NCI-H748 (cell line): ENCODE data around the gene MPV17L.
"Not testable (repeated sequence)": the region's sequence is repeated elsewhere in the genome, so short reads cannot be mapped to it uniquely, and the experiment has no call there.

Experiments used
- DNase-seq: peaks from one replicate; lab custom pipeline; 2025; ENCODE audit not compliant: unreplicated experiment; lab: John Stamatoyannopoulos, UW

The MPV17L gene

DNA sequence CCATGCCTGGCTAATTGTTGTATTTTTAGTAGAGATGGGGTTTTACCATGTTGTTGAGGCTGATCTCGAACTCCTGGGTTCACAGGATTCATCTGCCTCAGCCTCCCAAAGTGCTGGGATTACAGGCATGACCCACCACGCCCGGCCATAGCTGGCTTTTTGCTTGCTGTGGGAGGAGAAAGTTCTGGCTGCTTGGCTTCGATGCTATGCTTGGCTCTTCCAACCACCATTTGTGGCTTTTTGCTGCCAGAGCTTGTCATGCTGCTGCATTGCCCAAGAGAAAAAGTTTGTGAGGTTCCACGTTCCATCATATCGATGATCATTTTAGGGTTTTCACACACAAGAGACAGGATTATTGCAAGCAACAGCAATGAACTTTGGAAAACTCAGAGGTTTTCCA lies 55.1 kb downstream of the MPV17L start:
- DNase-seq = no peak

DNA sequence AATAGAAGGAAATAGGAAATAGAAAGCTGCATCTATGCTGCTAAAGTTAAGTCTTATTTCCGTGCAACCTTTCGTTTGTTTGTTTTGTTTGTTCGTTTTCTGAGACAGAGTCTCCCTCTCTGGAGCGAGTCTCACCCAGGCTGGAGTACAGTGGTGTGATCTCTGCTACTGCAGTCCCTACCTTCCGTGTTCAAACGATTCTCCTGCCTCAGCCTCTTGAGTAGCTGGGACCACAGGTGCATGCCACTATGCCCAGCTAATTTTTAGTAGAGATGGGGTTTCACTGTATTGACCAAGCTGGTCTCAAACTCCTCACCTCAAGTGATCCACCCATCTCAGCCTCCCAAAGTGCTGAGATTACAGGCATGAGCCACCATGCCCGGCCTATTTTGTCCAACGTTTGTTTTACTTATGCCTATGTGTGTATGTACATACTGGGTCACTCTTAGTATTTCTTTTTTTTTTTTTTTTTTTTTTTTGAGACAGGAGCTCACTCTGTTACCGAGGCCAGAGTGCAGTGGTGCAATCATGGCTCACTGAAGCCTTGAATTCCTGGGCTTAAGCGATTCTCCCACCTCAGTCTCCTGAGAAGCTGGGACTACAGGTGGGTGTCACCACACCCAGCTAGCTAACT lies 55.7 kb downstream of the MPV17L start:
- no peak for DNase-seq

DNA sequence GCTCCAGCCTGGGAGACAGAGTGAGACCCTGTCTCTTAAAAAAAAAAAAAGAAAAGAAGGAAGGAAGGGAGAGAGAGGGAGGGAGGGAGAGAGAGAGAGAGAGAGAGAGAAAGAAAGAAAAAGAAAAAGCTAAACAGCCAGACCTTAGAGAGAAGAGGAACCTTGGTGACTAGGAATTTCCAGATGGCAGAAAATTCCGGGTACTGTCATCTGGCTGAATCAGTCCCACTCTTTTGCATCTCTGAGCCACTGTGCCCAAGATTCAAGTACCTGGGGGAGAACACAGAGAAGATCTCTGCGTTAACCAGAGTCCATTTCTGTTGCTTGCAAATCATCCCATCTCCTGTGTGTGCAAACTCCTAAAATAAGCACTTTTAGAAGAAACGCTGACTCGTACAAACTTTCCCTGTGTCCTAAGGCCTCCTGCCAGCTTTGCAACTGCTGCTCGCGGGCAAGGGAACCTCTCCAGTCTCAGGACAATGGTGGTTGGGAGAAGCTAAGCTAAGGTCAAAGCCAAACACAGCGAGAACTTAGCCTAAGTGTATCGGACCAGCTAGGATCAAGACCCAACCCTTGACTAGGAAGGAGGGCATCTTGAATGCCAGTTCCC lies 56.8 kb downstream of the MPV17L start:
- no peak for DNase-seq

DNA sequence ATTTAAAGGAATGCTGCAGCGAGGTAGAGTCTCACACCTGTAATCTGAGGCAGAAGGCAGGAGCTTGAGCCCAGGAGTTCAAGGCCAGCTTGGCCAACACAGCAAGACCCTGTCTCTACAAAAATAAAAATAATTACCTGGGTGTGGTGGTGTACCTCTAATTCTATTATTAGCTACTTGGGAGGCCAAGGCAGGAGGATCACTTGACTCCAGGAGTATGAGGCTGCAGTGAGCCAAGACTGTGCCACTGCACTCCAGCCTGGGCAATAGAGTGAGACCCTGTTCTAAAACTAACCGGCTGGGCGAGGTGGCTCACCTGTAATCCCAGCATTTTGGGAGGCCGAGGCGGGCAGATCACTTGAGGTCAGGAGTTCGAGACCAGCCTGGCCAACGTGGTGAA lies 57.7 kb downstream of the MPV17L start:
- DNase-seq = not testable (repeated sequence)

DNA sequence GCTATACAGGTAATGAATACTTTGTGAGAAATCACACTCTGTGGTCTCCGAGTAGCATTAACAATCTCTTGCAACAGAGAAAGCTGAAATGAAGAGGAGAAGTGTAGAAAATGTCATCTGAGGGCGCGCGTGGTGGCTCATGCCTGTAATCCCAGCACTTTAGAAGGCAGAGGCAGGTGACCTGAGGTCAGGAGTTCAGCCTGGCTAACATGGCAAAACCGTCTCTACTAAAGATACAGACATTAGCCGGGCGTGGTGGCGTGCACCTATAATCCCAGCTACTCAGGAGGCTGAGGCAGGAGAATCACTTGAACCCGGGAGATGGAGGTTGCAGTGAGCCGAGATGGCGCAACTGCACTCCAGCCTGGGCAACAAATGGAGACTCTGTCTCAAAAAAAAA lies 59.4 kb downstream of the MPV17L start:
- not testable (repeated sequence) for DNase-seq

DNA sequence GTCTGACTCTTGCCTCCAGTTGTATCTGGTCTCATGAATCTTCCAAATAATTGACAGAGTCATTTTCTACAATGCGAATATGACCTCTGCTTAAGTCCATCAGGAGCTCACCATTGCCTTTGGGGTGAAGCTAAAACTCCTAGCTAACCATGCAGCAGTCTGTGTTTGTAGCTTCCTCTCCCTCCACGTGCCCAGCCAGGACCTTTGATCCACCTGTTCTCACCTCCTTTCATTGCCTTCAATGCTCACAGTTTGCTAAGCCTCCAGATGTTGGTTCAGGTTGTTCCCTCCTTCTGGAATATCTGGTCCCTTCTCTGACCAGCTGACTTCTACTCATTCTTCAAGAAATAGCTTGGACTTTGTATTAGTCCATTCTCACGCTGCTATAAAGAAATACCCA lies 61.8 kb downstream of the MPV17L start:
- DNase-seq = no peak

DNA sequence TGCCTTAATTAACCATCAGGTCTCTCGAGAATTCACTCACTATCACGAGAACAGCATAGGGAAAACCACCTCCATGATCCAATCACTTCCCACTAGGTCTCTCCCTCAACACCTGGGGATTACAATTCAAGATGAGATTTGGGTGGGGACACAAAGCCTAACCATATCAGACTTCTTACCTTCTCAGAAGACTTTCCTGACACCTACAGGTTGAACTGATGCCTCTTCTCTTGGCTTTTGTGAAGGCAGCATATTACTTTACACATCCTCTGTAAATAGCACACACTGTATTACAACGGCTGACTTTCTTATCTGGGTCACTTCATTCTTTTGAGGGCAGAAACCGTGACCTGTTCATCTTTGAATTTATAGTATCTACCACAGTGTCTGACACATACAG lies 62.4 kb downstream of the MPV17L start:
- DNase-seq = no peak

DNA sequence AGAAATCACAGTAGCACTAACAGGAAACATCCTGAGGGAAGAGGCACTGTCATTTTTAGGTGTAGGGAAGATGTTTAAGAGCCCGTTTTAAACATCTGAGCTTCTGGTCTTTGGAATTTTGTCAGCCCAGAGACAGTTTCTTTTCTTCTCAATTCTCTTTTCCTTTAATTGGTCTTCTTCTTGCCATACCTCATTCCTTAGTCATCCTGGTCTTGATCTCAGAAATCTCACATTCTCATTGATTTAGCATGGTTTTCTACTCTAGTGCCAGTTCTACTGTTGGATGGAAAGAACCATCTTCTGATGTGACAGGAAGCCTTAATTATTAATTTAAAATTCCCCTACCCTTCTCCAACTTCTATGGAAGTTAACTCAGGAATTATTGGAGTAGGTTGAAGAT lies 64.2 kb downstream of the MPV17L start:
- no peak for DNase-seq

DNA sequence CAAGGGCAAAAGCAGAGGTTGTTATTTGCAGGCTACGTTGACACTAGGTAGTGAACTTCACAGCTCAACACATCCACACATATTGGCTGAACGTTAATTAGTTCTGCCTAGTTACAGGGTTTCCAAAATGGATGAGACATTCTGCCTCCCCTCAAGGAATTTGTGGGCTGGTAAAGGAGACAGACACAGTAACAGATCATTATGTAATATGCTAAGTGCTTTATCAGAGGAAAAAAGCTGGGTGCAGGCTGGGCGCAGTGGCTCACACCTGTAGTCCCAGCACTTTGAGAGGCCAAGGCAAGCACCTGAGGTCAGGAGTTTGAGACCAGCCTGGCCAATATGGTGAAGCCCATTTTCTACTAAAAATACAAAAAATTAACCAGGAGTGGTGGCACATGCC lies 65.0 kb downstream of the MPV17L start:
- DNase-seq = no peak

DNA sequence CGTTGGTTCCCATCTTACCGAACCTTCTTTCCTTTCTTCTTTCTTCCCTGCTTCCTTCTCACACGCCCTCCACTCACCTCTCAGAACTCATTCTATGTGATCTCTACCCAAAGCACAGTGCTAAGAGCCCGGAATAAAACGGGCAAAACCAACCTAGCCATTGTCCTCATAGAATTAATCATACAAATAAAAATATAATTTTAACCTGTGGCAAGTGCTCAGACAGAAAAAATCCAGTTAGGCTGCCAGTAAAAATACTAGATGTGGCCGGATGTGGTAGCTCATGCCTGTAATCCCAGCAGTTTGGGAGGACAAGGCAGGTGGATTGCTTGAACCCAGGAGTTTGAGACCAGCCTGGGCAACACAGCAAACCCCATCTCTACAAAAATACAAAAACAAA lies 65.8 kb downstream of the MPV17L start:
- DNase-seq = no peak
